Measurements from ENCODE around the gene TSEN34.
A peak's percentile ranks its signal among the peaks of the same experiment; 100 is the strongest.
"Not testable (repeated sequence)": the region's sequence is repeated elsewhere in the genome, so short reads cannot be mapped to it uniquely, and the experiment has no call there.

TSEN34 gene

GRCh38 chr19:54162241-54162805 lies 28.8 kb upstream of the TSEN34 start:
- DNase-seq, result no peak

DNA sequence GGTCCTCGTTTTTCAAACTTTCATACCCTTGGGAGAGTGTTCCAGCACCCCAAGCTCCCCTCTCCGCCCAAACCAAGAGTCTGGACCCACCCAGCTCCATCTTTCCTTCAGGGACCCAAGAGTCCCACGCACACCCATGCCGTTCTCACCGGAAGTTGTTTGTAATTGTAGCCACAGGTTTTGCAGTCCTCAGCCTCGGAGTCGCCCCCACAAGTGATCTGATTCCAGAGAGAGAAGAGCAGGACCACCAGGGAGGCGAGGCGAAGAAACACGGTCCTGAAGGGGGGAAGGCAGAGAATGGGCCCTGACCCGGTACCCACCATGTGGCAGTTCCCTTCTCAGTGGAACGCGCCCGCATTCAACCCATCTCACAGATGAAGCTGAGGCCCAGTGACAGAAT lies 28.2 kb upstream of the TSEN34 start:
- DNase-seq, result no peak

- no peak for DNase-seq
Observed at GRCh38 chr19:54164369-54165068, 26.6 kb upstream of the TSEN34 start.

DNA sequence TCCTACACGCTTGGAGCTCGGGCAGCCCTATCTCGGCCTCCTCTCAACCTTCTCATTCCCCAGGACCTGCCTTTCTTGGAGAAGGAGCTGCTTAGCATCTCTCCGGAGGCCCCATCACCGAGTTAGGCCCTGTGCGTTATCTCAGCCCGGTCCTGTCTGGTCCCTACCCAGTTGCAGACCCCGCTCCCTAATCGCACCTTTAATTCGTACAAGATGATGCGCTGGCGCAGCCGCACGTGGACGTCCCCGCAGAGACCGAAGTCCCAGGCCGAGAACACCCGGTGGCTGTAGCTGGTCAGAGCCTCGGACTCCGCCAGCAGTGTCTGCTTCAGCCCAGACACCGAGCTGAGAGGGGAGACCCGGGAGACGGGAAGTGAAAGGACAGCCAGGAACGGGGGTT lies 25.9 kb upstream of the TSEN34 start:
- no peak for DNase-seq

DNA sequence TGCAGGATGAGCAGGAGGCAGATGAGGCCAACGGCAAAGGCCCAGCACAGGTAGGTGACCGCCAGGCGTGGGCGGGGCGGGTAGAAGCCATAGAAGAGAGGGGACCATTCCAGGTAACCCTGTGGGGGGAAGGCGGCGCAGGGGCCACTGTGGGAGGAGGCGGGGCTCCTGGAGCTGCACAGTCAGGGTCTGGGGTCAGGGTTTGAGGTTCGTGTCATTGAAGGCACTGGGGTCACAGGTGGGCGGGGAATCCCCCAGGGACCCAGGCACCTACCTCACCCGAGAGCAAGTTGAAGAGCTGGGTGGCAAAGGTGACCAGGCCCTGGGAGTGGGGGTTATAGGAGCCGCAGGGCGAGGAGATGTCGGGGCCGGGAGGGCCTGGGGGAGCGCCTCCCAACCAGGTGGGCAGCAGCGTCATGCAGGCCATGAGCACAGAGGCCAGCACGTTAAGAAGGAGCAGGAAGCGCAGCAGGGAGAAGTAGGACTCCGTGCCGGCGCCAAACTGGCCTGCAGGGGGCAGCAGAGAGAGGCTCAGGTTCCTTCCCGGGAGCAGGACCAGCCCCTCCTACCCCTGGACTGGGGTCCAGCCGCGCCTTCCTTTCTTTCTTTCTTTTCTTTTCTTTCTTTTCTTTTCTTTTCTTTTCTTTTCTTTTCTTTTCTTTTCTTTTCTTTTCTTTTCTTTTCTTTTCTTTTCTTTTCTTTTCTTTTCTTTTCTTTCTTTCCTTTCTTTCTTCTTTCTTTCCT lies 22.8 kb upstream of the TSEN34 start:
- DNase-seq, result peak; percentile 89

DNA sequence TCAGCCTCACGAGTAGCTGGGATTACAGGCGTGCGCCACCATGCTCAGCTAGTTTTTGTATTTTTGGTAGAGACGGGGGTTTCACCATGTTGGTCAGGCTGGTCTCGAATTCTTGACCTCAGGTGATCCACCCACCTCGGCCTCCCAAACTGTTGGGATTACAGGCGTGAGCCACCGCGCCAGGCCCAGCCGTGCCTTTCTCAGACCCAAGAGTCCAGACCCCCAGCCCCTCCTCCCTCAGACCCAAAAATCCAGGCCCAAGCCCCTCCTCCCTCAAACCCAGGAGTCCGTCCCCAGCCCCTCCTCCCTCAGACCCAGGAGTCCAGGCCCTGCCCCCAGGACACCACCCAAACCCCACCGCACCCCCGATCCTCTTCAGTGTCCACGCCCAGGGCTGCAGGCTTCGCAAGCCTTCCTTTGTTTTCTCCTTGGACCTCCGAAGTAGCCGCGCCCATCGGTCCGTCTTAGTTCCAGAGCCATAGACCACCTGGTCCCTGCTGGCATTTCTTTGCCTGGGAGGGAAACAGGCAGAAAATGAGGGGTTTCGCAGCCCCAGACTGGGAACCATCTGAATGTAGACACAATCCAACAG lies 21.9 kb upstream of the TSEN34 start:
- no peak for DNase-seq

DNA sequence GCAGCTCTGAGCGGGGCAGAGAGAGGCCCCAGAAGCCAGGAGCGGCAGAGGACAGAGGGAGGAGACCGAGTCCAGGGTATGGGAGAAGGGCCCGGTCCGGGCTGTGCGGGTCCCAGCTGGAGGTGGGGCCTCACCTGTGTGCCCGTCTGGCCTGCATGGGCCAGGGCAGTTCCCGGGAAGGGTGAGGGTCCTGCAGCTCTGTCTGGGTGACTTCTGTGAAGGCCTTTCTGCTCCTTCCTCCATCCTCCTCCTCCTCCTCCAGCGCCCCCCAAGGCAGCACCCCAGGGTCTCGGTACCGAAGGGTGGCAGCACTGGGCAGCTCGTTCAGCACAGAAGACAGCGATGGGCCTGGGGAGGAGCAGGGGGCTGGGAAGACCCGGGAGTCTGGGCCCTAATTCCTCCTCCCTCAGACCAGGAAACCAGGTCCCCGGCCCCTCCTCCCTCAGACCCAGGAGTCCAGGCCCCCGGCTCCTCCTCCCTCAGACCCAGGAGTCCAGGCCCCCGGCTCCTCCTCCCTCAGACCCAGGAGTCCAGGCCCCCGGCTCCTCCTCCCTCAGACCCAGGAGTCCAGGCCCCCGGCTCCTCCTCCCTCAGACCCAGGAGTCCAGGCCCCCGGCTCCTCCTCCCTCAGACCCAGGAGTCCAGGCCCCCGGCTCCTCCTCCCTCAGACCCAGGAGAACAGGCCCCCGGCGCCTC lies 19.2 kb upstream of the TSEN34 start:
- DNase-seq, result not testable (repeated sequence)

- no peak for DNase-seq
Observed at GRCh38 chr19:54172471-54173358, 18.4 kb upstream of the TSEN34 start, which contains the start of gene TMC4. Gene TMC4 (minus strand): TSS chr19:54173160. CDS start chr19:54173117, 43 bp downstream.

DNA sequence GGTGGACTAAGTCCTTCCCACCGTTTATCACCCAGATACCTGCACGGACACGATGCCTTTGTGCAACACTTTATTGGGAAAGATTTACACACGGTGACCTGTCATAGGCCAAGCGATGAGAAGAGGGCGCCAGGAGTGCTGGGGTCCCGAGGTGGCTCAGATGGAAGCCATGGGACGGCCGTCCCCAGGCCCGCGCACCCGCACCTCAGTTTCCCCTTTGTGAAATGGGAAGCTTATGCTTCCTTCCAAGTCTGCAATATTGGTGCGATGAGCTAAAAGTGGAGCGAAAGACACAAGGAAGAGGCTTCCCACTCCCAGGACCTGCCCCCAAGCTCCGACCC lies 17.8 kb upstream of the TSEN34 start:
- DNase-seq, result no peak

DNA sequence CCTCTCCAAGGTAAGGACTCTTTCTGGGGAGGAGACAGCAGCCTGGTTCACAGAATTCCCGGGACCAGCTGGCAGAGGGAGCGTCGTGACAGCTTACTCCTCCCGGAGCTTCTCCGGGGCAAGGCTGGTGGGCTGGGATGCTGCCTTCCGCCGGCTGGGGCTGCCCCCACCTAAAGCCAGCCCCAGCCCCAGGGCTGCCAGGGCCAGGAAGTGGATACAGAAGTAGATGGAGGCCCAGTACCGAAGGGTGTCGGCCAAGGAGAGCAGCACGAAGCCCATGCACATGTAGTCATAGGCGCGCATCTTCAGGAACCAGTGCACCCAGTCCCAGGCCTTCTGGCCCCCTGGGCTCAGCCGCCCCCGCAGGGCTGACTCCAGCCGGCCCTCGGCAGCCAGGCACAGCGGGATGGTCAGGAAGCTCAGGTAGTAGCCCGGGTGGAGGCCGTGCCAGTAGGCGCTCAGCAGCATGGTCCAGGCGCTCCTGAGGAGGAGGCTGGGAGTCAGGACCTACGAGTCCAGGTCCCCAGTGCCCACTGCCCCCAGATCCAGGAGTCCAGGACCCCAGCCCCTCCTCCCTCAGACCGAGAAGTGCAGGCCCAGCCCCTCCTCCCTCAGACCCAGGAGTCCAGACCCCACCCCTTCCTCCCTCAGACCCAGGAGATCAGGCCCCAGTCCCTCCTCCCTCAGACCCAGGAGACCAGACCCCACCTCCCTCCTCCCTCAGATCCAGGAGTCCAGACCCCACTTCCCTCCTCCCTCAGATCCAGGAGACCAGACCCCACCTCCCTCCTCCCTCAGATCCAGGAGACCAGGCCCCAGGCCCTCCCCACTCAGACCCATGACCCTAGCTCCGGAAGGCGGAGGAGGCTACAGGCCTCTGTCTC lies 16.9 kb upstream of the TSEN34 start:
- DNase-seq, result no peak

GRCh38 chr19:54178581-54179261 lies 12.4 kb upstream of the TSEN34 start:
- DNase-seq, result no peak

GRCh38 chr19:54179262-54179852 lies 11.8 kb upstream of the TSEN34 start:
- no peak for DNase-seq

- DNase-seq, result no peak
Observed at GRCh38 chr19:54179921-54180461, 11.1 kb upstream of the TSEN34 start.

DNA sequence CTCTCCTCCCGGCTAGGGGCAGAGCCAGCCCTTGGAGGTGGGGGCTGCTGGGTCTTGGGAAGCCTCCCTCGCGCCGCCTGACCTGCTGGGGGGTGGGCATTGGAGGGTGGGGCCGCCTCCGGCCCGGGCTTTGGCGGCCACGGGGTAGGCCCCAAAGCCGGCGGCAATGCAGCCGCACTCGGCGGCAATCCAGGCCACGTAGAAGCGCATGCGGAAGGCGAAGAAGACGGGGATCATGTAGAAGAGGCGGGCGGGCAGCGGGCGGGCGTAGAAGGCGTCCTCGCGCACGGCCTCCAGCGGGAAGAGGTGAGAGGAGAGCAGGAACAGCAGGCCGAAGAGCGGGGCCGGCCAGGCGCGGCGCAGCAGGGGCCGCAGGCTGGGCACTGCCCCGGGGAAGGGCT lies 10.4 kb upstream of the TSEN34 start:
- DNase-seq, result no peak

DNA sequence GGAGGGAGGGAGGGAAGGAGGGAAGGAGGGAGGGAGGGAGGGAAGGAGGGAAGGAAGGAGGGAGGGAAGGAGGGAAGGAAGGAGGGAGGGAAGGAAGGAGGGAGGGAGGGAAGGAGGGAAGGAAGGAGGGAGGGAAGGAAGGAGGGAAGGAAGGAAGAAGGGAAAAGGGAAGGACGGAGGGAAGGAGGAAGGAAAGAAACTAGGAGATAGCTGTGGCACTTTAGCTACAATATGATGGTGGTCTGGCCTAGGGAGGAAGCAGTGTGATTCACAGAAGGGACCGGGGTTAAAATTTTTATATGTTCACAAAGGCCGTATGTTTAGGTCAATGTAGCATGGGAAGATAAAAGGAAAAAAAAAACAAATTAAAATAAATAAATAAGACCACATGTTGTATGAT lies 9.2 kb upstream of the TSEN34 start:
- not testable (repeated sequence) for DNase-seq

DNA sequence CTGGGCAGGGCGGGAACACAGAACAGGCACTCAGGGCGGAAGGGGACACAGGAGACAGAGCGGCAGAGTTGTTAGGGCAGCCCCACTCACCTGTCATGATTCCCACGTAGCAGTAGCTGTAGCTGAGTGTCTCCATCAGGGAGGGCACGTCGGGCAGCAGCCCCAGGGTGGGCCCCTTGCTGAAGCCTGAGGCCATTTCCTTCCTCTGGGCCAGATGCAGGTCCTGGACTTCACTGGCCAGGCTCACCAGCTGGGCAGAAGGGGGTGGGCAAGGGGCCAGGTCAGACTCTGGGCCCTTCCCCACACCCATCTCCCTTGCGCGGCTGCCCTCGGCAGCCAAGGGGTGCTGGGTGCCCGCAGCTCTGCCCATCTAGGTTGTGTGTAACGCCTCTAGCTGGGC lies 7.7 kb upstream of the TSEN34 start:
- DNase-seq, result no peak

- no peak for DNase-seq
Observed at GRCh38 chr19:54186351-54186750, 4.8 kb upstream of the TSEN34 start.

GRCh38 chr19:54186934-54187381 lies 4.2 kb upstream of the TSEN34 start:
- no peak for DNase-seq

DNA sequence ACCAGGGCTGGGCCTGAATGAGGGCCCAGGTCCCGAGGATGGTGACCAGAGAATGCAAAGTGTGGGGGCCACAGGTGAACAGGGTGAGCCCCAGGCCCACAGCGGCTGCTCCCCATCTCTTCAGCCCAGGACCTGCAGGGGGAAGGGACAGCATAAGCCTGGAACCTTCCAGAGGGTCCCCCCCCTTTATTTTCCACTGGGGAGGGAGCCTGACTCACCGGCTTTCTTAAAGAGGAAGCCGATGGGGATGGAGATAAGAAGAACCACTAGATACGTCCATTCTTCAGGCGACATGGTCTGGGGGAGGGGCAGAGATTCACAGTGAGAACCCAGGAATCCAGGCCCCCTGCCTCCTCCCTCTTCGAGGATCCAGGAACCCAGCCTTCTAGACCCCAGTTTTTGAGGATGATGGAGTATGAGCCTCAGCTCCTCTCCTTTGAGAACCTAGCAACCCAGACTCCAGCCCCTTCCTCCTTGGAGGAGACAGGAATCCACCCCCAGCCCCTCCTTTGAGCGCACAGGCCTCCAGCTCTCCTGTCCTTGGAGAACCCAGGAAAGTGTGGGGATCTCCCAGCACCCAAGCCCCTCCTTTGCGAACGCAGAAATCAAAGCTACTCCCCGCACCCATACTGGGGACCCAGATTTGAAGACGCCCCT lies 2.8 kb upstream of the TSEN34 start:
- peak; percentile 64 for DNase-seq
